ENCODE data around the gene TSC22D1.

DNA sequence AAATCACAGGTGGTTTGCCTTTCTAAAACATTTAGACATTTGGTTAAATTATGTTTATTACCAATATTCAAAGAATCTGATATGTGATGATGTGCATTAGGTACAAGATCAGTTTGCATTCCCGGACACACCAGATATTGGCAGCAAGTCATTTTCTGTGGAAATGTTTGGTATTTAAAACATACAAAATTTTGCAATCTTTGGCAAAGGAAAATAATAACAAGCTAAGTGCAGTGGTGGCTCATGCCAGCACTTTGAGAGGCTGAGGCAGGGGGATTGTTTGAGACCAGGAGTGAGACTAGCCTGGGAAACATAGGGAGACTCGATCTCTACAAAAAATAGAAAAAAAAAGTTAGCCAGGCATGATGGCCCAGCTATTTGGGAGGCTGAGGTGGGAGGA, 29.1 kb upstream of the TSC22D1 start:
- TF ChIP-seq, protein P1, sequence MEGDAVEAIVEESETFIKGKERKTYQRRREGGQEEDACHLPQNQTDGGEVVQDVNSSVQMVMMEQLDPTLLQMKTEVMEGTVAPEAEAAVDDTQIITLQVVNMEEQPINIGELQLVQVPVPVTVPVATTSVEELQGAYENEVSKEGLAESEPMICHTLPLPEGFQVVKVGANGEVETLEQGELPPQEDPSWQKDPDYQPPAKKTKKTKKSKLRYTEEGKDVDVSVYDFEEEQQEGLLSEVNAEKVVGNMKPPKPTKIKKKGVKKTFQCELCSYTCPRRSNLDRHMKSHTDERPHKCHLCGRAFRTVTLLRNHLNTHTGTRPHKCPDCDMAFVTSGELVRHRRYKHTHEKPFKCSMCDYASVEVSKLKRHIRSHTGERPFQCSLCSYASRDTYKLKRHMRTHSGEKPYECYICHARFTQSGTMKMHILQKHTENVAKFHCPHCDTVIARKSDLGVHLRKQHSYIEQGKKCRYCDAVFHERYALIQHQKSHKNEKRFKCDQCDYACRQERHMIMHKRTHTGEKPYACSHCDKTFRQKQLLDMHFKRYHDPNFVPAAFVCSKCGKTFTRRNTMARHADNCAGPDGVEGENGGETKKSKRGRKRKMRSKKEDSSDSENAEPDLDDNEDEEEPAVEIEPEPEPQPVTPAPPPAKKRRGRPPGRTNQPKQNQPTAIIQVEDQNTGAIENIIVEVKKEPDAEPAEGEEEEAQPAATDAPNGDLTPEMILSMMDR (conservative IDR thresholded peaks at IDR 0.05; ENCODE audit: low read depth, low read length): no peak
- no peak for TF ChIP-seq EZH2phosphoT487 (IDR thresholded peaks at IDR 0.05; ENCODE audit: borderline replicate concordance, low read length)
- no peak for TF ChIP-seq EZH2 (IDR thresholded peaks at IDR 0.05; ENCODE audit: low read length, unreplicated experiment)
